GM21717 (cell line): ENCODE results near the gene IKBIP.
"Not testable (repeated sequence)": the region's sequence is repeated elsewhere in the genome, so short reads cannot be mapped to it uniquely, and the experiment has no call there.

Source experiments
- ATAC-seq: cut with Tn5 transposase; IDR thresholded peaks from one replicate; pipeline ENCODE4 v1.9.1; 2021; ENCODE audit warnings: mild to moderate bottlenecking, moderate library complexity; ENCODE audit not compliant: unreplicated experiment

The IKBIP gene

DNA sequence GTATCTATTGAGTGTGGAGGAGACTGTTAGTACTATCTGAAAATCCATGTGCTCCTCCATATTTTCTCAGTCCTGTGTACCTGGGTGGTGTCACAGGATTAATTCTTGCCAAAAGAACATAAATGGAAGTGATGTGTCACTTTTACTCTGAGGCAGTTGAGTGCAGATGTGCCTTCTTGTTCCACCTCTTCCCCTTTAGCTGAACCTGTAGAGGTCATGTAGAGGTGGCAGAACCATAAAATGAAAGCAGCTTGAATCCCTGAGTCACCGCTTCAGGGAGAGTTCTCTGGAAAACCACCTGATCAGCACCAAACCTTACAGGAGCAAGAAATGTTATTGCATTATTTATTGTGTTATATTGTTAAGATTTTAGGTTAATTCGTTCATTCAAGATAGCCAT, 65.8 kb downstream of the IKBIP start:
- no peak for ATAC-seq

DNA sequence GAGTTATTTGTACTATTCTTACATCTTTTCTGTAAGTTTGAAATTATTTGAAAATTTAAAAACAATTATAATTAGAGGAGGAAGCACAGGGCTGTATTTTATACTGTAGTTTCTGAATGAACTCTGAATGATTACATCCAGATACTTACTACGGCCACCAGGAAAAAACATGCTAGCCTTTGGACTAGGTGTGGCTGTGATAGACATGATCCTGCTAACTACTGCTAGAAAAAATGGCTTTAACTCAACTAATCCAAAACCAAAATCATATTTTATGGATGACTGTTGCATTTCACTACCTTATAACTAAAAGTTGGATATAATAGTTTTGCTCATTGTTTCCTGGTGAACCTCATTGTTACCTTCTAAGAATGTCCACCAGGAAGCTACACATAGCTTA, 66.2 kb downstream of the IKBIP start:
- ATAC-seq: no peak

DNA sequence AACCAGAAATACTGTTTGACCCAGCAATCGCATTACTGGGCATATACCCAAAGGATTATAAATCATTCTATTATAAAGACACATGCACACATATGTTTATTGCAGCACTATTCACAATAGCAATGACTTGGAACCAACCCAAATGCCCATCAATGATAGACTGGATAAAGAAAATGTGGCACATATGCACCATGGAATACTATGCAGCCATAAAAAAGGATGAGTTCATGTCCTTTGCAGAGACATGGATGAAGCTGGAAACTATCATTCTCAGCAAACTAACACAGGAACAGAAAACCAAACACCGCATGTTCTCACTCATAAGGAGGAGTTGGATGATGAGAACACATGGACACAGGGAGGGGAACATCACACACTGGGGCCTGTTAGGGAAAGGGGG, 67.8 kb downstream of the IKBIP start:
- not testable (repeated sequence) for ATAC-seq

DNA sequence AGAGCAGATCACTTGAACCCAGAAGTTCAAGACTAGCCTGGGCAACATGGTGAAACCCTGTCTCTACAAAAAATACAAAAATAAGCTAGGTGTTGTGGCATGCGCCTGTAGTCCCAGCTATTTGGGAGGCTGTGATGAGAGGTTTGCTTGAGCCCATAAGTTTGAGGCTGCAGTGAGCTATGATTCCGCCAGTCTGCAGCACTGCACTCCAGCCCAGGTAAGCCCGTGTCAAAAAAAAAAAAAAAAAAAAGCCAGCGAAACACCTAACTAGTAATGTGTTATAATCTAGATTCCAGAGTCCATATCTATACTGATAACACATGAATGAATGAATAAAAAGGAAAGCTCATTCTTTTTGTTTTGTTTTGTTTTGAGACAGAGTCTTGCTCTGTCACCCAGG, 69.6 kb downstream of the IKBIP start:
- ATAC-seq: no peak
